ENCODE data around the gene BIN2. TPM values are rescaled to one million over a fixed set of nuclear protein-coding genes. Genes with fewer than 3 reads are reported as not detected.

The BIN2 gene
- total and polyA plus RNA-seq, 10 of the 15 experiments (the other 5 are each of a cell fraction or from before 2014, with no cell fraction given) = 8.6 to 42.9 (median 32.1) TPM

- 99% methylated on average over 8 of the region's 8 CpGs for WGBS (ENCODE audit: insufficient coverage, insufficient replicate concordance, low lambda C conversion rate, missing lambda C conversion rate)
- intact Hi-C loops (cut with micrococcal nuclease; ENCODE audit: unreplicated experiment) = no loop called here
- Histone ChIP-seq H3K4me2 (ENCODE audit: control insufficient read depth, insufficient read depth) (no peak overlapping the region), H3K4me3 (no peak overlapping the region), H3K9ac (ENCODE audit: control insufficient read depth, insufficient read depth, low read length) (no peak overlapping the region), H3K9me3 (replicated peaks; ENCODE audit: control insufficient read depth, insufficient read depth, low read length) (peaks cover 2% of the 10 kb centered on the region; the same call in 2 of the 3 replicates), H4K20me1 (ENCODE audit: control insufficient read depth, insufficient read depth) (no peaks in the 10 kb centered on the region), H3K27me3 (replicated peaks in 1 of 2; ENCODE audit: control insufficient read depth in 2 of 2, insufficient read depth in 2 of 2, low read length in 1 of 2) (no peaks in the 10 kb centered on the region), H3K4me1 (ENCODE audit: control insufficient read depth, insufficient read depth, low read length) (peaks cover 21% of the 10 kb centered on the region), H2AFZ (ENCODE audit: control insufficient read depth, low read depth, low read length) (no peak overlapping the region), H3K79me2 (ENCODE audit: control insufficient read depth, insufficient read depth, low read length) (no peaks in the 10 kb centered on the region), H3K36me3 (ENCODE audit: control insufficient read depth in 2 of 2, insufficient read depth in 2 of 2, low read length in 1 of 2) (peaks cover 0 to 10% of the 10 kb centered on the region in 2 experiments; a peak in 3 of 4 replicates), H3K27ac (ENCODE audit: control insufficient read depth, insufficient read depth) (no peak overlapping the region)
- TF ChIP-seq ZNF217 (IDR thresholded peaks at IDR 0.05) (no peak), RAD21 (IDR thresholded peaks at IDR 0.05; ENCODE audit: insufficient read depth, low read depth, low read length) (no peak), TARDBP (IDR thresholded peaks at IDR 0.05; ENCODE audit: borderline replicate concordance) (no peak), MEF2B (IDR thresholded peaks at IDR 0.05; ENCODE audit: partially characterized antibody, poor library complexity, severe bottlenecking) (no peak), NFYB (IDR thresholded peaks at IDR 0.05; ENCODE audit: insufficient read depth, low read depth, low read length) (no peak), ASH2L (IDR thresholded peaks at IDR 0.05; ENCODE audit: borderline replicate concordance, low read depth) (no peak), NR2C1 (IDR thresholded peaks at IDR 0.05) (no peak), IRF4 (IDR thresholded peaks at IDR 0.05; ENCODE audit: low read depth, low read length) (no peak), CBX3 (IDR thresholded peaks at IDR 0.05; ENCODE audit: borderline replicate concordance, low read depth) (no peak), KDM1A (IDR thresholded peaks at IDR 0.05; ENCODE audit: borderline replicate concordance) (no peak), CTCF (IDR thresholded peaks at IDR 0.05 in 2 of 3, conservative IDR thresholded peaks at IDR 0.05 in 1 of 3; ENCODE audit: control insufficient read depth in 2 of 3, extremely low read depth in 1 of 3, insufficient read depth in 1 of 3, low read depth in 3 of 3, low read length in 3 of 3) (no peak), TCF7 (IDR thresholded peaks at IDR 0.05; ENCODE audit: borderline replicate concordance) (no peak), ZSCAN29 (IDR thresholded peaks at IDR 0.05) (no peak)
- TF ChIP-seq, protein P1, sequence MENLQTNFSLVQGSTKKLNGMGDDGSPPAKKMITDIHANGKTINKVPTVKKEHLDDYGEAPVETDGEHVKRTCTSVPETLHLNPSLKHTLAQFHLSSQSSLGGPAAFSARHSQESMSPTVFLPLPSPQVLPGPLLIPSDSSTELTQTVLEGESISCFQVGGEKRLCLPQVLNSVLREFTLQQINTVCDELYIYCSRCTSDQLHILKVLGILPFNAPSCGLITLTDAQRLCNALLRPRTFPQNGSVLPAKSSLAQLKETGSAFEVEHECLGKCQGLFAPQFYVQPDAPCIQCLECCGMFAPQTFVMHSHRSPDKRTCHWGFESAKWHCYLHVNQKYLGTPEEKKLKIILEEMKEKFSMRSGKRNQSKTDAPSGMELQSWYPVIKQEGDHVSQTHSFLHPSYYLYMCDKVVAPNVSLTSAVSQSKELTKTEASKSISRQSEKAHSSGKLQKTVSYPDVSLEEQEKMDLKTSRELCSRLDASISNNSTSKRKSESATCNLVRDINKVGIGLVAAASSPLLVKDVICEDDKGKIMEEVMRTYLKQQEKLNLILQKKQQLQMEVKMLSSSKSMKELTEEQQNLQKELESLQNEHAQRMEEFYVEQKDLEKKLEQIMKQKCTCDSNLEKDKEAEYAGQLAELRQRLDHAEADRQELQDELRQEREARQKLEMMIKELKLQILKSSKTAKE (IDR thresholded peaks at IDR 0.05; ENCODE audit: low read depth, poor library complexity, severe bottlenecking) = no peak
- TF ChIP-seq, protein P2, sequence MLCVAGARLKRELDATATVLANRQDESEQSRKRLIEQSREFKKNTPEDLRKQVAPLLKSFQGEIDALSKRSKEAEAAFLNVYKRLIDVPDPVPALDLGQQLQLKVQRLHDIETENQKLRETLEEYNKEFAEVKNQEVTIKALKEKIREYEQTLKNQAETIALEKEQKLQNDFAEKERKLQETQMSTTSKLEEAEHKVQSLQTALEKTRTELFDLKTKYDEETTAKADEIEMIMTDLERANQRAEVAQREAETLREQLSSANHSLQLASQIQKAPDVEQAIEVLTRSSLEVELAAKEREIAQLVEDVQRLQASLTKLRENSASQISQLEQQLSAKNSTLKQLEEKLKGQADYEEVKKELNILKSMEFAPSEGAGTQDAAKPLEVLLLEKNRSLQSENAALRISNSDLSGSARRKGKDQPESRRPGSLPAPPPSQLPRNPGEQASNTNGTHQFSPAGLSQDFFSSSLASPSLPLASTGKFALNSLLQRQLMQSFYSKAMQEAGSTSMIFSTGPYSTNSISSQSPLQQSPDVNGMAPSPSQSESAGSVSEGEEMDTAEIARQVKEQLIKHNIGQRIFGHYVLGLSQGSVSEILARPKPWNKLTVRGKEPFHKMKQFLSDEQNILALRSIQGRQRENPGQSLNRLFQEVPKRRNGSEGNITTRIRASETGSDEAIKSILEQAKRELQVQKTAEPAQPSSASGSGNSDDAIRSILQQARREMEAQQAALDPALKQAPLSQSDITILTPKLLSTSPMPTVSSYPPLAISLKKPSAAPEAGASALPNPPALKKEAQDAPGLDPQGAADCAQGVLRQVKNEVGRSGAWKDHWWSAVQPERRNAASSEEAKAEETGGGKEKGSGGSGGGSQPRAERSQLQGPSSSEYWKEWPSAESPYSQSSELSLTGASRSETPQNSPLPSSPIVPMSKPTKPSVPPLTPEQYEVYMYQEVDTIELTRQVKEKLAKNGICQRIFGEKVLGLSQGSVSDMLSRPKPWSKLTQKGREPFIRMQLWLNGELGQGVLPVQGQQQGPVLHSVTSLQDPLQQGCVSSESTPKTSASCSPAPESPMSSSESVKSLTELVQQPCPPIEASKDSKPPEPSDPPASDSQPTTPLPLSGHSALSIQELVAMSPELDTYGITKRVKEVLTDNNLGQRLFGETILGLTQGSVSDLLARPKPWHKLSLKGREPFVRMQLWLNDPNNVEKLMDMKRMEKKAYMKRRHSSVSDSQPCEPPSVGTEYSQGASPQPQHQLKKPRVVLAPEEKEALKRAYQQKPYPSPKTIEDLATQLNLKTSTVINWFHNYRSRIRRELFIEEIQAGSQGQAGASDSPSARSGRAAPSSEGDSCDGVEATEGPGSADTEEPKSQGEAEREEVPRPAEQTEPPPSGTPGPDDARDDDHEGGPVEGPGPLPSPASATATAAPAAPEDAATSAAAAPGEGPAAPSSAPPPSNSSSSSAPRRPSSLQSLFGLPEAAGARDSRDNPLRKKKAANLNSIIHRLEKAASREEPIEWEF (IDR thresholded peaks at IDR 0.05; ENCODE audit: insufficient replicate concordance, low read depth, low read length) = no peak
- in situ Hi-C loops (cut with MboI) = no loop called here
- ChIA-PET CTCF (interaction anchor here (3.7 kb wide), 1 partner anchor 9 kb away, joined by 18 read pairs; no protein-coding TSS in a partner anchor), RAD21 (ENCODE audit: unreplicated experiment) (no interaction called here), SMC1A (ENCODE audit: uncharacterized antibody, unreplicated experiment) (no interaction called here), POLR2A (interaction anchor here (1.1 kb wide), 1 partner anchor 10 kb away, joined by 3 read pairs; no protein-coding TSS in a partner anchor)
- ATAC-seq (no peak), DNase-seq (ENCODE audit: low read depth, low spot score) (no peak), FAIRE-seq (no peak)
- no TSS peak for BruUV-seq (replicated peaks)
Measured at GRCh38 chr12:51358496-51358895, 34.5 kb upstream of the BIN2 start.
